22Rv1 (cell line): ENCODE results near the gene ANKRD33.

ENCODE experiments used
- ZFX ChIP-seq: fragments of 450-650 bp; IDR thresholded peaks from 2 replicates; pipeline ENCODE4 v1.6.1; 2017; ENCODE audit warnings: antibody characterized with exemption, borderline replicate concordance
- TF ChIP-seq, protein P1 (sequence below): fragments of 450-650 bp; IDR thresholded peaks from 2 replicates; pipeline ENCODE4 v1.5.1; 2017; ENCODE audit warnings: mild to moderate bottlenecking

DNA sequence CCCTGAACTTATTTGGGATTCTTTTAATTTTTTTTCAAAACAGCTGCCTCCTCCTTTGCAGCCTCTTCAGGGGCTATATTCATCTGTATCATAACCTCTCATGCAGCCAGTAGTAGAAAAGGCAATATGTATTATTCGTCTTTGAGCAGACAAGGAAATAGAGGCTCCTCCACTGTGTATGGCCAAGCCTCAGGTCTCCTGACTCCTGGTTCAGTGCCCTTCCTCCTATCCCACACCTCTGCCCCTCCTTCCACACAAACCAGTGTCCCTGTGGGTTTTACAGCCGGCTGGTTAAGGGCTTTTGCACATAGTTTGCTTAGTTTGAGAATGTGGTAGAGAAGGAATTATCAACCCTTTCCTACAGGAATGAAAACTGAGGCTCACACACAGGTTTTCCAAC is 10.6 kb downstream of the ANKRD33 start:
- TF ChIP-seq, protein P1, sequence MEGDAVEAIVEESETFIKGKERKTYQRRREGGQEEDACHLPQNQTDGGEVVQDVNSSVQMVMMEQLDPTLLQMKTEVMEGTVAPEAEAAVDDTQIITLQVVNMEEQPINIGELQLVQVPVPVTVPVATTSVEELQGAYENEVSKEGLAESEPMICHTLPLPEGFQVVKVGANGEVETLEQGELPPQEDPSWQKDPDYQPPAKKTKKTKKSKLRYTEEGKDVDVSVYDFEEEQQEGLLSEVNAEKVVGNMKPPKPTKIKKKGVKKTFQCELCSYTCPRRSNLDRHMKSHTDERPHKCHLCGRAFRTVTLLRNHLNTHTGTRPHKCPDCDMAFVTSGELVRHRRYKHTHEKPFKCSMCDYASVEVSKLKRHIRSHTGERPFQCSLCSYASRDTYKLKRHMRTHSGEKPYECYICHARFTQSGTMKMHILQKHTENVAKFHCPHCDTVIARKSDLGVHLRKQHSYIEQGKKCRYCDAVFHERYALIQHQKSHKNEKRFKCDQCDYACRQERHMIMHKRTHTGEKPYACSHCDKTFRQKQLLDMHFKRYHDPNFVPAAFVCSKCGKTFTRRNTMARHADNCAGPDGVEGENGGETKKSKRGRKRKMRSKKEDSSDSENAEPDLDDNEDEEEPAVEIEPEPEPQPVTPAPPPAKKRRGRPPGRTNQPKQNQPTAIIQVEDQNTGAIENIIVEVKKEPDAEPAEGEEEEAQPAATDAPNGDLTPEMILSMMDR: no peak
- TF ChIP-seq ZFX: no peak
